ENCODE measurements around the gene PAXX. TPM values are rescaled to one million over a fixed set of nuclear protein-coding genes. Genes with fewer than 3 reads are reported as not detected.
"Not testable (repeated sequence)": the region's sequence is repeated elsewhere in the genome, so short reads cannot be mapped to it uniquely, and the experiment has no call there.

The PAXX gene
- total RNA-seq, 1 donor from 2014 or later, result 26.9 TPM

DNA sequence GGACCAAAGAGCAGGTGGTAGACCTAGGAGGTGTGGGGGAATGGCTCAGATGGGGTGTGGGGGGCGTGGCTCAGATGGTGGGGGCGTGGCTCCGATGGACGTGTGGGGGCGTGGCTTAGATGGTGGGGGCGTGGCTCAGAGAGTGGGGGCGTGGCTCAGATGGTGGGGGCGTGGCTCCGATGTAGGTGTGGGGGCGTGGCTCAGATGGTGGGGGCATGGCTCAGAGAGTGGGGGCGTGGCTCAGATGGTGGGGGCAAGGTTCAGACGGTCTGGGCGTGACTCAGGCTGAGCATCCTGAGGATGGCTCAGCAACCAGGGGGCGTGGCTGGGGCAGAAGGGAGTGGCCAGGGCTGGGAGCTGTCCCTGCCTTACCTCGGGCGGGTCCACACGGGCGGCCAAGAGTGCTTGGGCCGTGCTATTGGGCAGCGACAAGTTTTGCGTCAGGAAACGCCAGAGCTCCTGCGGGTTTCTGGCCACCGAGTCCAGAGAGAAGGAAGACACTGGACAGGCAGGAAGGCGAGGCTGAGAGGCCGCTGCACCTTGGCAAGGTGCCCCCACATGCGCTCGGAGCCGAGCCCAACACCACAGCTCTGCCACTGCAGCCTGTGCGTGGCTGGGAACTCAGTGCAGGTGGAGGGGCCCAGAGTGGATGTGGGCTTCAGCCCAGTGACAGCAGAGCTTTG is 29.9 kb downstream of the PAXX start:
- intact Hi-C loops (cut with DNase I), result no loop called here
- ATAC-seq (no peak), DNase-seq (ENCODE audit: missing footprints) (no peak)

DNA sequence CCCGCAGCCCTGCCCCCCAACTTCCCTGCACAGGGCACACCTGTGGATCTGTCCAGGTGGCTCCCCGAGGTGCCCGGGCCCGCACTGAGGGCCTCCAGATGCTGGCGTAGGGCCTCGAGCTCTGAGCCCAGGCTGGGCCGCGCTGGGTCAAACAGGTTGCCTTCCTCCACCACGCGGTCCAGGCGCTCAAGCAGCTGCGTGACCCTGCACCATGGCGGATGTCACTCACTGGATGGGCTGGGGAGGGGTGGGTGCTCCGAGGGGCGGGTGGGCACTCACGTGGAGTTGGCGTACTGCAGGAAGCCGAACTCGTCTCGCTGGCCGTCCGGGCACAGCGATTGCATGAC is 30.4 kb downstream of the PAXX start:
- intact Hi-C loops (cut with DNase I), result no loop called here
- no peak for DNase-seq (ENCODE audit: missing footprints)
- ATAC-seq, result no peak

DNA sequence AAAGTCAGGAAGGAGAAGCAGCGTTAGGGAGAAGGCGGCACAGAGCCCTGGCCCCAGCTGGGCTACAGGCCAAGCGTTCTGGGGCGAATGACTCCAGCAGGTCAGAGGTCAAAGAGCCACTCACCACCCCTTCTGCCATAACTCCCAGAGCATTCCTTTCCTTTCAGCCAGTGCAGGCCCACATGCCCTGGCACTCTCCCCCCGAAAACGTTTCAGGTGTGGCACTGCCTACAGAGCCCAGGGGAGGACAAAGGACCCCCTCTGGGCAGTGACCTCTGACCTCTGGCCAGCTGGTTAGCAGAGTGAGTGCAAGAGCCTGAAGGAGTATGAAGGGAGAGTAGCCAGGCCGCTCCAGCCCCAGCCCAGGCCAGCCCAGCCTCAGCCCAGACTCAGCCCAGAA is 30.9 kb downstream of the PAXX start:
- DNase-seq (ENCODE audit: missing footprints) (no peak), ATAC-seq (no peak)
- intact Hi-C loops (cut with DNase I), result no loop called here

DNA sequence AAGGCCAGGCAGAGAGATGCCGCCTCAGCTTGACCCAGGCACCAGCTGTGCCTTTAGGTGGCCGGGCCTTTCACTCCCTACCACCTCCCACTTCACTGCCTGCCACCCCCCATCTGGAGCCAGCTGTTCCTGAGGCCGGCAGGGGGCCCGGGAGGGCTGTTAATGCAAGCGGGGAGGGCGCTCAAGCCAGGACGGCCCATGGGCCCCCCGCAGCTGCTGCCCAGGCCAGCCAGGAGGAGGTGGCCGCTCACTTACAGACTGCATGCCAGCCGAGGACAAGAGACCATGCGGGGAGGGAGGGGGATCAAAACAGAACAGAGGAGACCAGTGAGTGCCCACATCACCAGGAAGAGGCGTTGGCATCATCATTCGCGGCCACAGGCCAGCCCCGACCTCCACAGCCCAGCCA is 31.4 kb downstream of the PAXX start:
- no peak for DNase-seq (ENCODE audit: missing footprints)
- intact Hi-C loops (cut with DNase I), result no loop called here
- ATAC-seq, result no peak

DNA sequence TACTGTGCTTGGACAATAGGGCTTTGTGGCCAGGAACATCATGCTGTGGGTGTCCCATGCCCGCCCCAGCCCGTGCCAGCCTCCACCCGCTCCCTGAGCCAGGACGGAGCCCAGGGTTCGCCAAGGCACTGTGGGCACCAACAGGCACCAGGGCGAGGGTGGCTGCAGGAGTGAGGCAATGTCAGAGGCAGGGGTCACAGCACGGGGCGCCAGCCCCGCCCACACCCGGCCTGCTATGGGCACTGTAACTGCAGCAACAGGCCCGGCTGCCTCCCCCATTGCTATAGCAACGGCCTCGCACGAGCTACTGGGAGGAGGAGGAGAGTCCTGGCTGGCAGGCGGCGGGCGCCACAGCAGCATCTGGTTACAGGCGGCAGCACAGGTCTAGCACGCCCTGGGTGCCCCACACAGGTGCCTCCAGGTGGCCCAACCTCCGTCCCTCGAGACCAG is 33.3 kb downstream of the PAXX start:
- intact Hi-C loops (cut with DNase I), result loop anchor here (5.0 kb wide), 1 partner anchor 183 kb away; the partner anchor contains the start of gene AJM1
- DNase-seq (ENCODE audit: missing footprints) (no peak), ATAC-seq (no peak)

DNA sequence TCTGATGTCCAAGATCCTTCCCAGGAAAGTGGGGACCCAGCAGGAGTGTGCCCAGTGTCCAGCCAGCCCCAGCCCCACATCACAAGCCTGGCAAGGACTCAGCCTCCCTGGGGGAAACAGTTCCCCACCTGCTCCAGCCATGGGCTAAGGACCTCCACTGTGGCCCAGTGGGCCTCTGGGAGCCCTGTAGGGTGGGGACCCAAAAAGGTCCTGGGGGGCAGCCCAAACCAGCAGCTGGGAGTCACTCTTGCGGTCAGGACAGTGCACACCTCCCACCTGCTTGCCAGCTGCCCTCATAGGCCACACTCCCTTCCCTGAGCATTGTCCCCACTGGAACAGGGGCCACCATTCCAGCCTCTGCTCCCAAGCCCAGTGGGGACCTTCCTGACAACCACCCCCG is 34.2 kb downstream of the PAXX start:
- ATAC-seq (no peak), DNase-seq (ENCODE audit: missing footprints) (no peak)
- intact Hi-C loops (cut with DNase I), result loop anchor here (5.0 kb wide), 1 partner anchor 184 kb away; the partner anchor contains the start of gene AJM1

DNA sequence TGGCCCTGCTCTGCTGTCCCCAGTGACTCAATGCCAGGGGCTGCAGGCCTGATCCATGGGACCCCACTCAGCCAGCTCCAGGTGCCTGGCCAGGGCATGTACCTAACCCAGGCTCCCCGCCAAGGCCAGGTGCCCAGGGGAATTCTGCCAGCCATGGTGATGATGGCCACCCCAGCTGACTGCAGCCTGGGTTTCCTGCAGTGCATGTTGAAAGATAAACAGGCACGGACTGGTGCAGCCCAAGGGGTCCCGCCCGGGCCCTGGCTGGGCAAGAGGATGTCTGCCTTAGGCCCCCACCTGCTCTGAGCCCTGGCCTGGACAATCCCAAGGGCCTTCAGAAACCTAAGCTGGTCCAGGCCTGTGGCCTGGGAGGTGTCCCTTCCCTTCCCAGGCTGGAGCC is 34.6 kb downstream of the PAXX start:
- no peak for ATAC-seq
- no peak for DNase-seq (ENCODE audit: missing footprints)
- intact Hi-C loops (cut with DNase I), result loop anchor here (5.0 kb wide), 1 partner anchor 185 kb away; the partner anchor contains the start of gene AJM1

DNA sequence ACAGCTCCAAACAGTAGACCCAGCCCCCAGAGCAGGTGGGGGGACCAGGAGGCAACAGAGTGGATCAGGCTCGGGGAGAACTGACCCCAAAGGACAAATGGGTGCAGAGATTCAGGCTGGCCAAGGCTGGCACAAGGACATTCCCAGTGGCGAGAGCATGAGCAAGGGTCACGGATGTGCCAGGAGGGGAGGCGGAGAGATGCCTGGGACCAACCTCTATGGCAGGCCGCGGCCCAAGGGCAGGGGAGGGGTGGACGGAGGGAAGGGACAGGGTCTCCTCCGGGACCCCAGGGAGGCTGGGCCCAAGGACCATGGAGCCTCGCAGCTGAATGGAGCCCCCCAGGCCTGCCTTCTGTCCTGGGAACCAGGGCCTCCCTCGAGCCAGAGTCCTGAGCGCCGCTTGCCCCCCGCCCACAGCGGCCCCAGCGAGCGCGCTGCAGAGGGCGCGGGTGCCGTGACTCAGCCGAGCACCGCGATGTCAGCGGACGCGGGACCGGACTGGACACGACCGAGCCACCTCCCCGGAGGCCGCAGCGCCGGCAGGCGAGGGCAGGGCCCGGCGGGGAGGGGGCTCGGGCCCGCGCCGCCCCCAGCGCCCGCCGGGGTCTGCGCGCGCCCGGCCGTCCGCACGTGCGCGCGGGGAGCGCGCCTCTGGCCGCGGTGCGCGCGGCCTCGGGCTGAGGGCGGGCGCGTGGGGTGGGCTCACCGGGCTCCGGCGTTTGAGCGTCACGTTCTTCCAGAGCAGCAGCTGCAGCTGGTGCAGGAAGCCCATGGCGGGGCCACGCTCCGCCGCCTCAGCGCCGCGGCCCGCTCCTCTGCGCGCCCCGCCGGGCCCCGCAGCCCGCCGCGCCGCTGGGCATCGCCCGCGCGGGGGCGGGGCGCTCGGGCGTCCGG is 35.4 kb downstream of the PAXX start, which contains the start of gene ABCA2:
Gene ABCA2 (minus strand): TSS at position 869 of the 894 bp plus-strand sequence. CDS start 97 bp downstream, at position 772.
- DNase-seq (ENCODE audit: missing footprints) (no peak), ATAC-seq (no peak)
- intact Hi-C loops (cut with DNase I), result loop anchor here (5.0 kb wide), 1 partner anchor 185 kb away; the partner anchor contains the start of gene AJM1

DNA sequence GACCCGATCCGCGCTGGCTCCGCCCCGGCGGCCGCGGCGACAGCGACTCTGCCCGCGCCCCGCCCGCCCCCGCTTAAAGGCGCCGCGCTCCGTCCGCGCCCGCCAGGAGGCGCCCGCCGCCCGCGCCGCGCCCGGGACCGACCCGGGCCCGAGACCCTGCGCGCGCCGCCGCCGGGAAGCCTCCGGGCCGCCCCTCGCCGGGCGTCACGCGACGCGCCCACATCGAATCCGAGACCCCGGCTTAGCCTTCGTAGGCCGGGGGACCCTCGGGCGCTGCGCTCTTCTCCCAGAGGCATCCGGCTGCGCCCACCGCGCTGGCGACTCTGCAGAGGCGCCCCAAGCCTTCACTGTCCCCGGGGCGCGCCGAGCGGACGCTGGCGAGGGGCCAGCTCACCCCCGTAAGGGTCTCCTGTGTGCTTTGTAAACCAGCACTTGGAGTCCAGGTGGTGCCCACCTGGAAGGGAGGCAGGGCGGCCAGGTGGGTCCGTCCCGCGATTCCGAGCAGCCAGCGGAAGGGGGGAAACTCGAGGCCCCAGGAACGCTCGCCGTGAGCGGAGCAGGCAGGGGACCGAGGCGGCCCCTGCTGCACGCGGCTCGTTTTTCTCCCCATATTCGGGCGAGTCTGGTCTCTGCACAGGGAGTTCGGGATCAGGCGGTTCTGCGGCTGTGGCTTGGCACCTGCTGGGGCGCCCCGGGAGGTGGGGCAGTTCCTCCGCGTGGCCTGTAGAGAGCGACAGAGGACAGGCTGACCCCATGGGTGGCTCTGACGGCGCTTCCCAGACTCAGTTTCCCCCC is 36.2 kb downstream of the PAXX start:
- ATAC-seq (peak; percentile 48), DNase-seq (ENCODE audit: missing footprints) (peak; percentile 87)
- intact Hi-C loops (cut with DNase I), result loop anchor here (5.0 kb wide), 1 partner anchor 186 kb away; the partner anchor contains the start of gene AJM1

DNA sequence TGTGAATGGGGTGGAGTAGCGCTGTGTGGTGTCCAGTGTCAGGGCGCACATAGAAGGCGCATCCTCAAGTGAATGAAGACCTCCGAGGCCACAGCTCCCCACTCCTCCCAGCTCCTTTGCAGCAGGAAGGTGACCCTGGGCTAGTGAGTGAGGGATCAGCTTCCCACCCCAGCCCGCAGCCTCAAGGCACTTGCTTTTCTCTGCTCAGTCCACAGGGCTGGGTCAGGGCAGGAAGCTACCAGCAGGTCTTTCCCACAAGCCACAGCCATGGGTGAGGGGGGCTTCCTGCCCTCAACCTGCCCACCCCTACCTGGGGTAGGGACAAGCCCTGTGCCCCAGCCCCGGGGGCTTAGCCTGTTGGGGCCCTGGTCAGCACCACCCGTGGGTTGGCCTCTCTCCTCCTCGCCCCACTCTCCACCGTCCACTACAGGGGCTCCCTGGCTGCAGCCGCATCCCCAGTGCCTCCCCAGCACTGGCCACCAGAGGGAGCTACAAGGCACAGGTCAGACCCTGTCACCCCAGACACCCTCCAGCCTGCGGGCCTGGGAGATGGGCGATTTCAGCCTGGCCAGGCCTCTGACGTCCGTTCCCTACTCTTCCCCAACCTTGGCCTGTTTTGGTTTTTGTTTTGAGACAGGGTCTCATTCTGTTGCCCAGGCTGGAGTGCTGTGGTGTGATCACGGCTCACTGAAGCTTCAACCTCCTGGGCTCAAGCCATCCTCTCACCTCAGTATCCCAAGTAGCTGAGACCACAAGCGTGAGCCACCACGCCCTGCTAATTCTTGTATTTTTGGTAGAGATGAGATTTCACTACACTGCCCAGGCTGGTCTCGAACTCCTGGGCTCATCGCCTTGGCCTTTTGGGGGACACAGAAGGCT is 37.1 kb downstream of the PAXX start:
- intact Hi-C loops (cut with DNase I), result loop anchor here (5.0 kb wide), 1 partner anchor 187 kb away; the partner anchor contains the start of gene AJM1
- ATAC-seq (peak; percentile 80), DNase-seq (ENCODE audit: missing footprints) (peak; percentile 93)

DNA sequence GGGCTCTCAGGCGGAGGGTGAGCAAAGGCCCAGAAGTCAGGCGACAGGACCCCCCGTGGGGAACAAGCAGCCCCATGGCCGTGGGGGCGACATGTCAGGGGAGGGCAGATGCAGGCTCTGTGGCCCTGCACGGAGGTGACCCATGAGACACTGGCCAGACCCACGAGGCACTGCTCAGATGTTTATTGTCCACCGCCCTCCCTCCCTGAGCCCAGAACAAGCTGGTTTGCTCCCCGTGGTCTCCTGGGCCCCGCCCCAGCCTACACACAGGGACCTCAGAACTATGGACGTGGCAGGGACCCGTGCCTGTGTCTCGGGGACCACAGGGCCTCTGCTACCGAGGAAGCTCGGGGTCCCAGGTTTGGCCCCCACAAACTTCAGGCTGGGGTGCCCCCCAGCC is 37.8 kb downstream of the PAXX start:
- intact Hi-C loops (cut with DNase I), result no loop called here
- ATAC-seq, result no peak
- no peak for DNase-seq (ENCODE audit: missing footprints)

DNA sequence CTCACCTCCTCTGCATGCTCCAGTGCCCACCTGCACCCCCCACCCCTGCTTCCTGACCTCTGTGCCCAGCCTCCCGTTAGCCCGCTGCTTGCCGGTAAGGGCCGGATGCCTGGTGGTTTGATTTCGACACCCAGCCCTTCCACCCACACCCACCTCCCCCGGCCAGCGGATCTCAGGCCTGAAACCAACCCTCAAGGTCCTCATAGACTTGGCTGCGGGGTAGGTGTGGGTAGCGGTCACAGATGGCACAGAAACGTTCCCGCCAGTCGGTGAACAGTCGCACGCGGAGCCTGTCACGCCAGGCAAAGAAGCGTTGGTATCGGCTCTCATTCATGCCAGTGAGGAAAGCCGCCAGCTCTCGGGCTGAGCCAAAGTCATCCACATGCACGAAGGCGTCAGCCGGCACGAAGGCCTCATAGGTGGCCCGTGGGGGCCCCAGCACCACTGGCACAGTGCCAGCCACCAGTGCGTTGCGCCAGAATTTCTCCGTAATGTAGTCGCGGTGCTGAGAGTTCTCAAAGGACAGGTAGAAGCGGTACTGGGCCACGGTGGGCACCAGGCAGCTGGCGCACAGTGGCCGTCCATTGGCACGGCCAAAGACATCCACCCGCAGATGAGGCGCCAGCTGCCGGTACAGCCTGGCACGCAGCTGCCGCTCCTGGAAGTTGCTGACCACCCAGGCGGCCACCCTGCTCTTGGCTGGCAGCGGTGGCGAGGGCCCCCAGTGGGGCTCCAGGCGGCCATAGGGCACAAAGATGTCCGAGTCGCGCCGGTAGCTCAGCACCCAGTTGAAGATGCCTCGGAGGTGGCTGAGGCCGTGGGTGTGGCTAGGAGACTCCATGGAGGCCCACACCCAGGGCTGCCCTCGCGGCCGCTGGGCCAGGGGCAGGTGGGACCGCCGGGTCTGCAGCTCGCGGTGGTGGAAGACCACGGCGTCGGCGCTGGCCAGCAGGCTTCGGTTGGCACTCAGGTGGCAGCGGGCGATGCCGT is 38.6 kb downstream of the PAXX start:
- ATAC-seq, result no peak
- DNase-seq (ENCODE audit: missing footprints), result no peak
- intact Hi-C loops (cut with DNase I), result no loop called here

DNA sequence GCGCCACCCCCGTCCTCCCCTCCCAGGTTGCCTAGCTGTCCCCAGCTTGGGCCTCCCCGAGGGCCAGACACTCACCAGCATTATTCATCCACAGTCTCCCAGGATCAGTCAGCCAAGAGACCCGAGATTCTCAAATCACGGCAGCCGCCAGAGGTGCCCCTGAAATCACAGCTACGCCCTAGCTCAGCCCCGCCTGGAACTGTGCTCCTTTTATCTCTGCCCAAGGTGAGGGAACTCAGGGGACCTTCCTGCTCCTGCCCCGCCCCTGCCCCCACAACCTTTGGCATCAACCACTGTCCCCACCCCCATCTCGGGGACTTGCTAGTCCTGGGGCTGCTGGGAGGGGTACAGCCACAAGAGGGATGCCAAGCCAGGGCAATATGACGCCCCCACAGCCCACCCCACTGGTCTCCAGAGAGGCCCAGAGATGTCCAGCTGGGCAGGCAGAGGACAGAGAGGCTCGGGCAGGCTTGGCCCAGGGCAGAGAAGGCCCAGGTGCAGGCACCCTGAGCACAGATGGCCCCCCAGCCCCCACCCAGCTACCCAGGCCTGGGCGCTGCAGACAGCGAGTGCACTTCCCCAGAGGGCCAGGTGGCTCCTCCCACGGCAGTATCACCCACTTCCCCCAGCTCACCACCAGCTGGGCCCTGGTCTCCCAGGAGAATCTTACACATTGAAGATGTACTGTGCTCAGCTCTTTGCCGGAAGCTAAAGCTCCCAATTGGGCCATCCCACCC is 39.9 kb downstream of the PAXX start, which contains the start of gene FUT7:
Gene FUT7 (minus strand): TSS at position 185 of the 737 bp plus-strand sequence. CDS start 97 bp downstream, at position 88.
- ATAC-seq (no peak), DNase-seq (ENCODE audit: missing footprints) (no peak)
- intact Hi-C loops (cut with DNase I), result no loop called here

DNA sequence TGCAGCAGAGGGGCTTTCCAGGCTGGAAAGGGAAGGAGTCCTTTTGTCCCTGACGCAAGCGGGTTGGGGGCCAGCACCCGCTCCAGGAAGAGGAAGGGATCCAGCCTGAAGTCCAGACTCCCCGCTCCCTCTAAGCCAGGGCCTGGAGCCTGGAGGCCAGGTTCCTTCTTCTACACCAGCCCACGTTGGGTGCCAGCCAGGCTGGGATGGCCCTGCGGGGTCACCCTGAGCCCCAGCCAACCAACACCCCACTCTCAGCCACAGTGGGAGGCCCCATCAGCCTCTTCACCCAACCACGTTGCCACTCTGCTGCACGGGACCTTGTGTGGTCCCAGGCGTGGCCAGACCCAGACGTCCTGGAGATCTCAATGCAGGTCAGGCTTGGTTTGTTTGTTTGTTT is 40.6 kb downstream of the PAXX start:
- ATAC-seq (peak; percentile 37), DNase-seq (ENCODE audit: missing footprints) (peak; percentile 91)
- intact Hi-C loops (cut with DNase I), result no loop called here

DNA sequence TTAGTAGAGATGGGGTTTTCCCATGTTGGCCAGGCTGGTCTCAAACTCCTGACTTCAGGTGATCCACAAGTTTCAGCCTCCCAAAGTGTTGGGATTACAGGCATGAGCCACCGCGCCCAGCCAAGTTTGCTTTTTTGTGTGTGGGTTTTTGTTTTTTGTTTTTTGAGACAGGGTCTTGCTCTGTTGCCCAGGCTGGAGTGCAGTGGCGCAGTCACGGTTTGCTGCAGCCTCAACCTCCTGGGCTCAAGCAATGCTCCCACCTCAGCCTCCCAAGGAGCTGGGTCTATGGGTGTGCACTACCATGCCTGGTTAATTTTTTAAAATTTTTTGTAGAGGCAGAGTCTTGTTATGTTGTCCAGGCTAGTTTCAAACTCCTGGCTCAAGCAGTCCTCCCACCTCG is 41.3 kb downstream of the PAXX start:
- intact Hi-C loops (cut with DNase I); ATAC-seq; DNase-seq (ENCODE audit: missing footprints): not testable (repeated sequence)

Data from Right ventricle myocardium inferior (tissue), 1 donor.